Effector memory CD4-positive, alpha-beta T cell (primary cell): Measurements from ENCODE around the gene CDH13.

Source experiments
- DNase-seq, 3 donors: peaks; one replicate each; pipeline ENCODE4 v3.0.0-alpha.2; 2020
- H3K27ac ChIP-seq: 2 replicates; pipeline ENCODE4 v1.7.0; 2013; ENCODE audit warnings: mild to moderate bottlenecking, low read length, moderate library complexity; ENCODE audit not compliant: insufficient read depth, poor library complexity, severe bottlenecking
- H3K27me3 ChIP-seq: replicated peaks from 2 replicates; pipeline ENCODE4 v1.7.0; 2013; ENCODE audit warnings: mild to moderate bottlenecking, low read length; ENCODE audit not compliant: insufficient read depth, control insufficient read depth, poor library complexity, severe bottlenecking
- H3K36me3 ChIP-seq: 2 replicates; pipeline ENCODE4 v1.7.0; 2013; ENCODE audit warnings: mild to moderate bottlenecking, low read length, moderate library complexity; ENCODE audit not compliant: control insufficient read depth, insufficient read depth
- H3K4me1 ChIP-seq: 2 replicates; pipeline ENCODE4 v1.7.0; 2013; ENCODE audit warnings: low read length, mild to moderate bottlenecking; ENCODE audit not compliant: control insufficient read depth, insufficient read depth, poor library complexity, severe bottlenecking
- H3K4me3 ChIP-seq: 2 replicates; pipeline ENCODE4 v1.7.0; 2013; ENCODE audit warnings: low read length, low read depth, mild to moderate bottlenecking; ENCODE audit not compliant: insufficient read depth, poor library complexity, severe bottlenecking
- H3K9me3 ChIP-seq: 2 replicates; pipeline ENCODE4 v1.7.0; 2013; ENCODE audit warnings: mild to moderate bottlenecking, low read length, moderate library complexity; ENCODE audit not compliant: control insufficient read depth

CDH13 gene

GRCh38 chr16:83717308-83717707 is 1090.5 kb downstream of the CDH13 start:
- H3K27me3 ChIP-seq = no peaks in the 10 kb centered on the region
- no peak overlapping the region for H3K4me3 ChIP-seq
- no peaks in the 10 kb centered on the region for H3K4me1 ChIP-seq
- H3K27ac ChIP-seq = no peak overlapping the region
- DNase-seq = no peak
- no peaks in the 10 kb centered on the region for H3K9me3 ChIP-seq
- no peaks in the 10 kb centered on the region for H3K36me3 ChIP-seq

- H3K27me3 ChIP-seq = no peaks in the 10 kb centered on the region
- DNase-seq = no peak
- H3K27ac ChIP-seq = no peak overlapping the region
Measured at GRCh38 chr16:83717814-83718213, 1091.0 kb downstream of the CDH13 start.

GRCh38 chr16:83720213-83720612 is 1093.4 kb downstream of the CDH13 start:
- Histone ChIP-seq H3K36me3 (no peaks in the 10 kb centered on the region), H3K4me3 (no peak overlapping the region), H3K27ac (no peak overlapping the region), H3K27me3 (no peaks in the 10 kb centered on the region), H3K9me3 (no peaks in the 10 kb centered on the region), H3K4me1 (no peaks in the 10 kb centered on the region)
- DNase-seq = no peak

More at GRCh38 chr16:83717814-83718213, 1091.0 kb downstream of the CDH13 start:
- Histone ChIP-seq H3K4me1 (no peaks in the 10 kb centered on the region), H3K4me3 (no peak overlapping the region), H3K36me3 (no peaks in the 10 kb centered on the region), H3K9me3 (no peaks in the 10 kb centered on the region)

GRCh38 chr16:83720981-83721380 is 1094.2 kb downstream of the CDH13 start:
- Histone ChIP-seq H3K27ac (no peak overlapping the region), H3K9me3 (no peaks in the 10 kb centered on the region), H3K27me3 (no peaks in the 10 kb centered on the region), H3K4me3 (no peak overlapping the region), H3K36me3 (no peaks in the 10 kb centered on the region), H3K4me1 (no peaks in the 10 kb centered on the region)
- DNase-seq = no peak

GRCh38 chr16:83721676-83722075 is 1094.9 kb downstream of the CDH13 start:
- no peak for DNase-seq

GRCh38 chr16:83722456-83723183 is 1095.9 kb downstream of the CDH13 start:
- no peak overlapping the region for H3K4me3 ChIP-seq
- no peaks in the 10 kb centered on the region for H3K4me1 ChIP-seq
- H3K36me3 ChIP-seq = no peaks in the 10 kb centered on the region
- no peaks in the 10 kb centered on the region for H3K9me3 ChIP-seq
- DNase-seq = no peak
- no peak overlapping the region for H3K27ac ChIP-seq
- H3K27me3 ChIP-seq = no peaks in the 10 kb centered on the region

More at GRCh38 chr16:83721676-83722075, 1094.9 kb downstream of the CDH13 start:
- Histone ChIP-seq H3K27ac (no peak overlapping the region), H3K4me3 (no peak overlapping the region), H3K4me1 (no peaks in the 10 kb centered on the region), H3K9me3 (no peaks in the 10 kb centered on the region), H3K27me3 (no peaks in the 10 kb centered on the region), H3K36me3 (no peaks in the 10 kb centered on the region)

- Histone ChIP-seq H3K27me3 (no peaks in the 10 kb centered on the region), H3K9me3 (no peaks in the 10 kb centered on the region), H3K27ac (no peak overlapping the region), H3K36me3 (no peaks in the 10 kb centered on the region), H3K4me3 (no peak overlapping the region), H3K4me1 (no peaks in the 10 kb centered on the region)
- DNase-seq = no peak
Measured at GRCh38 chr16:83723244-83723643, 1096.5 kb downstream of the CDH13 start.

- H3K27me3 ChIP-seq = no peaks in the 10 kb centered on the region
- H3K4me1 ChIP-seq = no peaks in the 10 kb centered on the region
- no peak overlapping the region for H3K4me3 ChIP-seq
- H3K27ac ChIP-seq = no peak overlapping the region
- no peak for DNase-seq
- no peaks in the 10 kb centered on the region for H3K9me3 ChIP-seq
- no peaks in the 10 kb centered on the region for H3K36me3 ChIP-seq
Measured at GRCh38 chr16:83723901-83724300, 1097.1 kb downstream of the CDH13 start.

GRCh38 chr16:83724585-83724984 is 1097.8 kb downstream of the CDH13 start:
- Histone ChIP-seq H3K27me3 (no peaks in the 10 kb centered on the region), H3K36me3 (no peaks in the 10 kb centered on the region), H3K9me3 (no peaks in the 10 kb centered on the region), H3K27ac (no peak overlapping the region), H3K4me1 (no peaks in the 10 kb centered on the region), H3K4me3 (no peak overlapping the region)
- DNase-seq = no peak

- Histone ChIP-seq H3K36me3 (no peaks in the 10 kb centered on the region), H3K4me3 (no peak overlapping the region), H3K4me1 (no peaks in the 10 kb centered on the region), H3K27ac (no peak overlapping the region), H3K27me3 (no peaks in the 10 kb centered on the region), H3K9me3 (no peaks in the 10 kb centered on the region)
- DNase-seq = no peak
Measured at GRCh38 chr16:83725313-83725712, 1098.5 kb downstream of the CDH13 start.
